HepG2 (cell line): ENCODE data around the gene SPRYD4. TPM values are rescaled to one million over a fixed set of nuclear protein-coding genes. Genes with fewer than 3 reads are reported as not detected.
A peak's percentile ranks its signal among the peaks of the same experiment; 100 is the strongest.

ENCODE experiments used
- BCL6 ChIP-seq: IDR thresholded peaks from 2 replicates; pipeline ENCODE4 v1.6.1; 2016; ENCODE audit warnings: missing genetic modification reagents, missing compliant biosample characterization
- ELF4 ChIP-seq: sonication (generic); formaldehyde crosslinking; IDR thresholded peaks from 2 replicates; pipeline ENCODE4 v1.5.0; 2020; ENCODE audit warnings: missing genetic modification reagents, mild to moderate bottlenecking, moderate library complexity, borderline replicate concordance
- GABPA ChIP-seq, 2 experiments: IDR thresholded peaks; 2 replicates each; pipeline ENCODE4 v1.6.1; 2011 to 2016; ENCODE audit warnings: low read depth in 2 of 2, low read length in 1 of 2, missing biosample characterization in 1 of 2, missing genetic modification characterization in 1 of 2
- HNRNPK ChIP-seq: fragments of 200-400 bp; formaldehyde crosslinking; IDR thresholded peaks from 2 replicates; pipeline ENCODE4 v1.6.1; 2018; ENCODE audit warnings: low read length, low read depth, moderate library complexity, mild to moderate bottlenecking; ENCODE audit not compliant: poor library complexity, severe bottlenecking
- NRL ChIP-seq: sonication (generic); formaldehyde crosslinking; IDR thresholded peaks from 2 replicates; pipeline ENCODE4 v1.5.0; 2020; ENCODE audit warnings: missing genetic modification reagents, mild to moderate bottlenecking, moderate library complexity, borderline replicate concordance
- PHF20 ChIP-seq: sonication (generic); formaldehyde crosslinking; IDR thresholded peaks from 2 replicates; pipeline ENCODE4 v1.5.0; 2020; ENCODE audit warnings: mild to moderate bottlenecking, missing genetic modification reagents
- RNF2 ChIP-seq: fragments of 450-650 bp; conservative IDR thresholded peaks from 2 replicates; pipeline ENCODE4 v1.6.1; 2016; ENCODE audit warnings: low read depth
- SAP130 ChIP-seq: IDR thresholded peaks from 2 replicates; pipeline ENCODE4 v1.6.1; 2016; ENCODE audit warnings: low read depth
- SIN3B ChIP-seq: fragments of 150-350 bp; IDR thresholded peaks from 2 replicates; pipeline ENCODE4 v1.6.1; 2014; ENCODE audit warnings: low read length
- SMAD3 ChIP-seq: sonication (generic); formaldehyde crosslinking; IDR thresholded peaks from 2 replicates; pipeline ENCODE4 v1.4.0; 2020; ENCODE audit warnings: missing genetic modification reagents
- SRSF1 ChIP-seq: fragments of 200-400 bp; formaldehyde crosslinking; optimal IDR thresholded peaks from 2 replicates; pipeline ENCODE3; 2017; ENCODE audit warnings: mild to moderate bottlenecking, low read depth, low read length, moderate library complexity
- ZNF10 ChIP-seq: sonication (generic); formaldehyde crosslinking; IDR thresholded peaks from 2 replicates; pipeline ENCODE4 v1.4.0; 2020; ENCODE audit warnings: mild to moderate bottlenecking, low read depth, missing genetic modification reagents, borderline replicate concordance
- ZNF451 ChIP-seq: sonication (generic); formaldehyde crosslinking; IDR thresholded peaks from 2 replicates; pipeline ENCODE4 v1.5.0; 2020; ENCODE audit warnings: mild to moderate bottlenecking, missing genetic modification reagents
- ZNF589 ChIP-seq: sonication (generic); formaldehyde crosslinking; conservative IDR thresholded peaks from 2 replicates; pipeline ENCODE4 v1.8.0; 2022; ENCODE audit warnings: mild to moderate bottlenecking, moderate library complexity, missing genetic modification reagents
- ZNF75D ChIP-seq: sonication (generic); formaldehyde crosslinking; IDR thresholded peaks from 2 replicates; pipeline ENCODE4 v1.8.1; 2023; ENCODE audit warnings: missing genetic modification reagents, mild to moderate bottlenecking, borderline replicate concordance
- ZNF773 ChIP-seq: sonication (generic); formaldehyde crosslinking; IDR thresholded peaks from 2 replicates; pipeline ENCODE4 v1.4.0; 2020; ENCODE audit warnings: missing genetic modification reagents, borderline replicate concordance
- ZNF775 ChIP-seq: sonication (generic); formaldehyde crosslinking; IDR thresholded peaks from 2 replicates; pipeline ENCODE4 v1.4.0; 2020; ENCODE audit warnings: missing genetic modification reagents, mild to moderate bottlenecking, moderate library complexity, borderline replicate concordance
- ZSCAN21 ChIP-seq: sonication (generic); formaldehyde crosslinking; IDR thresholded peaks from 2 replicates; pipeline ENCODE4 v1.8.0; 2022; ENCODE audit warnings: mild to moderate bottlenecking, missing genetic modification reagents, moderate library complexity, borderline replicate concordance
- ZSCAN9 ChIP-seq: IDR thresholded peaks from 2 replicates; pipeline ENCODE4 v1.6.1; 2016; ENCODE audit warnings: borderline replicate concordance
- polyA plus RNA-seq, 8 experiments: library from polyadenylated mRNA; depleted of rRNA in 3 of 8; stranded (reverse) in 7 of 8; unstranded in 1 of 8; fragments of >200 nt; fragmentation: Illumina TruSeq in 4 of 8; extraction: Trizol in 4 of 8; gene quantifications; 2 replicates each; pipeline versions ENCODE4 v1.2.1 to v1.2.3, GENCODE V29; 2011 to 2016; ENCODE audit warnings: low read depth in 4 of 8, missing spikeins in 1 of 8, mixed read lengths in 1 of 8; ENCODE audit not compliant: insufficient read depth in 1 of 8
- total RNA-seq, 5 experiments: library from RNA; depleted of rRNA; stranded (reverse); fragments of >200 nt; fragmentation: Illumina TruSeq; extraction: Trizol; gene quantifications; 2 replicates each; pipeline ENCODE4 v1.2.3, GENCODE V29; 2016; ENCODE audit warnings: low read depth in 1 of 5
- TF ChIP-seq, protein P1 (sequence below): sonication (generic); formaldehyde crosslinking; IDR thresholded peaks from 2 replicates; pipeline ENCODE4 v1.4.0; 2020; ENCODE audit warnings: missing genetic modification reagents
- TF ChIP-seq, protein P2 (sequence below): sonication (generic); formaldehyde crosslinking; IDR thresholded peaks from 2 replicates; pipeline ENCODE4 v1.5.0; 2020; ENCODE audit warnings: mild to moderate bottlenecking, missing genetic modification reagents, borderline replicate concordance
- TF ChIP-seq, protein P3 (sequence below): sonication (generic); formaldehyde crosslinking; IDR thresholded peaks from 2 replicates; pipeline ENCODE4 v1.8.1; 2023; ENCODE audit warnings: mild to moderate bottlenecking, missing genetic modification reagents
- TF ChIP-seq, protein P4 (sequence below): sonication (generic); formaldehyde crosslinking; IDR thresholded peaks from 2 replicates; pipeline ENCODE4 v1.5.0; 2020; ENCODE audit warnings: missing genetic modification reagents

Gene SPRYD4
- total and polyA plus RNA-seq, 2 of the 13 experiments (the other 11 are each of a cell fraction or from before 2014, with no cell fraction given) = 3.9 to 4.5 TPM

DNA sequence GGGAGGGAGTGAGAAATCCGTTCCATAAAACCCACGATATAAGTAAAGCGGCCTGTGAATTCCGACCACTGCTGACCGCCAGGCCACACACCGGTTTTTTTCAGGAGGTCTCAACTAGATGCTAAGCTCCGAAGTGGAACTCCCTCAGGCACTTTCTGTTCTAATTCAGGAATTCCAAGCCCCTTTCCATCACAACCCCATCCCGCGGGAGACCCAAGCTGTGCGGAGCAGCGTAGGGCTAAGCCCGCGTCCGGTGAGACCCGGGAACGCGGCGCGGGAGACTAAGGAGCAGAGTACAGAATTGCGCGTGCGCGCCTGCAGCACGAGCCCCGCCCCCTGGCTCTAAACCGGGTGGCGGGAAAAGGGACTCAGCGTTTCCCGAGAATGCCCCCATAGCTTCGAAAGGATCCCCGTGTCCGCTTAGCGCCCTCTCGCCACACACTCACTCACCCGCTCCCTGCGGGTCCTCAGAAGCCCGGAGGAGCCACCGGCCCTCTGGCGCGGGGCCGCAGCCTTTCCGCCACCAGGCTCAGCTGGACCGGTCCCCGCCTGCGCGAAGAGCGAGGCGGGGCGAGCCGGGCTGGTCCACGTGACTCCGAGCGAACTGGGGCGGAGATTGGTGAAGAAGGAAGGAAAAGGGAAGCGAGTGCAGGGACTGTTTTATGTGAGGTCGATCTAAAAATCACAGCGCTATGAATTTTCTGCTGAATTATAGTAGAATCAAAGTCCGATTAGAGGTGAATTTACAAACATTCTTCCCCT is 19.3 kb upstream of the SPRYD4 start, which contains the start of gene TIMELESS (continued):
- peak; percentile 67 for TF ChIP-seq SMAD3 (CRISPR knock-in tag)
- peak; percentile 78 for TF ChIP-seq SRSF1
- peak; percentile 81; the same call in 1 of the 2 replicates for TF ChIP-seq SIN3B
- TF ChIP-seq SAP130 (CRISPR knock-in tag) = peak; percentile 93
- no peak for TF ChIP-seq ZNF589 (CRISPR knock-in tag)
- TF ChIP-seq ELF4 = peak; percentile 64; the same call in 1 of the 2 replicates
- no peak for TF ChIP-seq ZNF775 (CRISPR knock-in tag)
- peak; percentile 58; the same call in 1 of the 2 replicates for TF ChIP-seq BCL6 (CRISPR knock-in tag)
- TF ChIP-seq, protein P1, sequence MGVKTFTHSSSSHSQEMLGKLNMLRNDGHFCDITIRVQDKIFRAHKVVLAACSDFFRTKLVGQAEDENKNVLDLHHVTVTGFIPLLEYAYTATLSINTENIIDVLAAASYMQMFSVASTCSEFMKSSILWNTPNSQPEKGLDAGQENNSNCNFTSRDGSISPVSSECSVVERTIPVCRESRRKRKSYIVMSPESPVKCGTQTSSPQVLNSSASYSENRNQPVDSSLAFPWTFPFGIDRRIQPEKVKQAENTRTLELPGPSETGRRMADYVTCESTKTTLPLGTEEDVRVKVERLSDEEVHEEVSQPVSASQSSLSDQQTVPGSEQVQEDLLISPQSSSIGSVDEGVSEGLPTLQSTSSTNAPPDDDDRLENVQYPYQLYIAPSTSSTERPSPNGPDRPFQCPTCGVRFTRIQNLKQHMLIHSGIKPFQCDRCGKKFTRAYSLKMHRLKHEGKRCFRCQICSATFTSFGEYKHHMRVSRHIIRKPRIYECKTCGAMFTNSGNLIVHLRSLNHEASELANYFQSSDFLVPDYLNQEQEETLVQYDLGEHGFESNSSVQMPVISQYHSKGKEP (CRISPR knock-in tag) = no peak
- TF ChIP-seq ZNF773 = no peak
- TF ChIP-seq ZNF10 = no peak
- no peak for TF ChIP-seq ZNF75D (CRISPR knock-in tag)
- TF ChIP-seq, protein P2, sequence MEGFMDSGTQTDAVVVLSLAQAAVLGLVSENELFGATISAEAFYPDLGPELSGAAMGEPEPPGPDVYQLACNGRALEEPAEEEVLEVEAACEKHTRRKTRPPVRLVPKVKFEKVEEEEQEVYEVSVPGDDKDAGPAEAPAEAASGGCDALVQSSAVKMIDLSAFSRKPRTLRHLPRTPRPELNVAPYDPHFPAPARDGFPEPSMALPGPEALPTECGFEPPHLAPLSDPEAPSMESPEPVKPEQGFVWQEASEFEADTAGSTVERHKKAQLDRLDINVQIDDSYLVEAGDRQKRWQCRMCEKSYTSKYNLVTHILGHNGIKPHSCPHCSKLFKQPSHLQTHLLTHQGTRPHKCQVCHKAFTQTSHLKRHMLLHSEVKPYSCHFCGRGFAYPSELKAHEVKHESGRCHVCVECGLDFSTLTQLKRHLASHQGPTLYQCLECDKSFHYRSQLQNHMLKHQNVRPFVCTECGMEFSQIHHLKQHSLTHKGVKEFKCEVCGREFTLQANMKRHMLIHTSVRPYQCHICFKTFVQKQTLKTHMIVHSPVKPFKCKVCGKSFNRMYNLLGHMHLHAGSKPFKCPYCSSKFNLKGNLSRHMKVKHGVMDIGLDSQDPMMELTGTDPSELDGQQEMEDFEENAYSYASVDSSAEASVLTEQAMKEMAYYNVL = peak; percentile 71; the same call in 1 of the 2 replicates
- peak; percentile 67 for TF ChIP-seq RNF2
- TF ChIP-seq NRL (CRISPR knock-in tag) = peak; percentile 77; the same call in 1 of the 2 replicates
- TF ChIP-seq HNRNPK = peak; percentile 46
- 0 out of 2 replicates have a peak, but pooled peaks have one; percentile 30 for TF ChIP-seq ZSCAN9 (CRISPR knock-in tag)
- TF ChIP-seq GABPA (IDR thresholded peaks at IDR 0.05; ENCODE audit: low read depth, low read length) = no peak
- no peak for TF ChIP-seq GABPA (CRISPR knock-in tag; IDR thresholded peaks at IDR 0.05; ENCODE audit: low read depth)
- peak; percentile 91 for TF ChIP-seq ZNF451 (CRISPR knock-in tag)
- 0 out of 2 replicates have a peak, but pooled peaks have one; percentile 46 for TF ChIP-seq ZSCAN21 (CRISPR knock-in tag)
- TF ChIP-seq, protein P3, sequence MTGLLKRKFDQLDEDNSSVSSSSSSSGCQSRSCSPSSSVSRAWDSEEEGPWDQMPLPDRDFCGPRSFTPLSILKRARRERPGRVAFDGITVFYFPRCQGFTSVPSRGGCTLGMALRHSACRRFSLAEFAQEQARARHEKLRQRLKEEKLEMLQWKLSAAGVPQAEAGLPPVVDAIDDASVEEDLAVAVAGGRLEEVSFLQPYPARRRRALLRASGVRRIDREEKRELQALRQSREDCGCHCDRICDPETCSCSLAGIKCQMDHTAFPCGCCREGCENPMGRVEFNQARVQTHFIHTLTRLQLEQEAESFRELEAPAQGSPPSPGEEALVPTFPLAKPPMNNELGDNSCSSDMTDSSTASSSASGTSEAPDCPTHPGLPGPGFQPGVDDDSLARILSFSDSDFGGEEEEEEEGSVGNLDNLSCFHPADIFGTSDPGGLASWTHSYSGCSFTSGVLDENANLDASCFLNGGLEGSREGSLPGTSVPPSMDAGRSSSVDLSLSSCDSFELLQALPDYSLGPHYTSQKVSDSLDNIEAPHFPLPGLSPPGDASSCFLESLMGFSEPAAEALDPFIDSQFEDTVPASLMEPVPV (CRISPR knock-in tag) = peak; percentile 95; the same call in 1 of the 2 replicates
- TF ChIP-seq, protein P4, sequence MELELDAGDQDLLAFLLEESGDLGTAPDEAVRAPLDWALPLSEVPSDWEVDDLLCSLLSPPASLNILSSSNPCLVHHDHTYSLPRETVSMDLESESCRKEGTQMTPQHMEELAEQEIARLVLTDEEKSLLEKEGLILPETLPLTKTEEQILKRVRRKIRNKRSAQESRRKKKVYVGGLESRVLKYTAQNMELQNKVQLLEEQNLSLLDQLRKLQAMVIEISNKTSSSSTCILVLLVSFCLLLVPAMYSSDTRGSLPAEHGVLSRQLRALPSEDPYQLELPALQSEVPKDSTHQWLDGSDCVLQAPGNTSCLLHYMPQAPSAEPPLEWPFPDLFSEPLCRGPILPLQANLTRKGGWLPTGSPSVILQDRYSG (CRISPR knock-in tag) = peak; percentile 62; the same call in 1 of the 2 replicates
- TF ChIP-seq PHF20 (CRISPR knock-in tag) = peak; percentile 67; the same call in 1 of the 2 replicates
